ENCODE data around the gene PIGM.

DNA sequence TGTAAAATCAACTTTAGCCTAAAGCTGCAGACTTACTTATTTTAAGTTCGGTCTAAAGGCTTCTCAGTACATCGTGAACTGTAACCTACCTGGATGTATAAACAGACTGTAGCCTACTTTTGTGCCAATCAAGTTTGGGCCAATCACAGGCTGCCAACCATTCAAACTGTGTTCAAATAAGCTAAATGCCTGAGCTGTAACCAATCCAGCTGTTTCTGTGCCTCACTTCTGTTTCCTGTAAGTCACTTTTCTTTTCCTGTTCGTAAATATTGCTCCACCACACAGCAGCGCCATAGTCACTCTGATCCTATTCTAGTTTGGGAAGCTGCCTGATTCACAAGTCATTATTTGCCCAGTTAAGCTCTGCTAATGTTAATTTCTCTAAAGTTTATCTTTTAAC lies 40.3 kb downstream of the PIGM start:
- TF ChIP-seq, protein P1, sequence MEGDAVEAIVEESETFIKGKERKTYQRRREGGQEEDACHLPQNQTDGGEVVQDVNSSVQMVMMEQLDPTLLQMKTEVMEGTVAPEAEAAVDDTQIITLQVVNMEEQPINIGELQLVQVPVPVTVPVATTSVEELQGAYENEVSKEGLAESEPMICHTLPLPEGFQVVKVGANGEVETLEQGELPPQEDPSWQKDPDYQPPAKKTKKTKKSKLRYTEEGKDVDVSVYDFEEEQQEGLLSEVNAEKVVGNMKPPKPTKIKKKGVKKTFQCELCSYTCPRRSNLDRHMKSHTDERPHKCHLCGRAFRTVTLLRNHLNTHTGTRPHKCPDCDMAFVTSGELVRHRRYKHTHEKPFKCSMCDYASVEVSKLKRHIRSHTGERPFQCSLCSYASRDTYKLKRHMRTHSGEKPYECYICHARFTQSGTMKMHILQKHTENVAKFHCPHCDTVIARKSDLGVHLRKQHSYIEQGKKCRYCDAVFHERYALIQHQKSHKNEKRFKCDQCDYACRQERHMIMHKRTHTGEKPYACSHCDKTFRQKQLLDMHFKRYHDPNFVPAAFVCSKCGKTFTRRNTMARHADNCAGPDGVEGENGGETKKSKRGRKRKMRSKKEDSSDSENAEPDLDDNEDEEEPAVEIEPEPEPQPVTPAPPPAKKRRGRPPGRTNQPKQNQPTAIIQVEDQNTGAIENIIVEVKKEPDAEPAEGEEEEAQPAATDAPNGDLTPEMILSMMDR (IDR thresholded peaks at IDR 0.05): no peak
- TF ChIP-seq POLR2A (IDR thresholded peaks at IDR 0.05): peak; percentile 72

Data from right lobe of liver (tissue), 4 donors.